ENCODE data around the gene ACACA. TPM values are rescaled to one million over a fixed set of nuclear protein-coding genes. Genes with fewer than 3 reads are reported as not detected.

Gene ACACA
- total and polyA plus RNA-seq, 12 donors, result 18.2 to 112 (median 70.4) TPM

DNA sequence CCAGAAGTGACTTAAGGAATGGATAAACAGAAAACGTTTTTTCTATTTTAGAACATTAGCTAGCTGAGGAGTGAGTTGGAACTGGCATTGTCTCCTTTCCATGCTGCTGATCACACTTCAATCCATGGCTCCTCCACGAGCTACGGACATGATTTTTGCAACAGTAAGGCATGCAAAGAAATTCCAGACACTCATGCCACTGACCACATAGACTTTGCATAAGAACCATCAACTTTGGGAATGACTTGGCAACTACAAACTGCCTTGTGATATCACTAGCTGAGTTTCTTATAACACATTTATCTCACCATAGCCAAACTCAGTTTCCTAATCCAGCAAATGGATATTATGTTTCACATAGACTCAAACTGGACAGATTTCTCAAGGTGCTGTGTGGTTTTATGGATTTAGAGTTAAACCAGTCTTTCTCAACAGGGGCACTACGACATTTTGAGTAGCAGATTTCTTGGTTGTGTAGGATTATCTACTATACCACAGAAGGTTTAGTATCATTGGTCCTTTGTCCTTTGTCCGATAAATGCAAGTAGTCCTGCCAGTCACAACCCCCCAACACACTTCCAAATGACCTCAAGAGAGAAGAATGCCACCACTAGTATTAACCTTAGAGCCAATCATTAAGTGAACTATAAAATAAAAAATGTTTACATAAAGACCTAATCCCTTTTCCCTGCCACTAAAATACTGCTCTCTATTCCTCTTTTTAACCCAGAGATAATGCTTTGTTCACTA is 79.1 kb downstream of the ACACA start:
- TF ChIP-seq POLR2A (IDR thresholded peaks at IDR 0.05) (no peak), CTCF (IDR thresholded peaks at IDR 0.05) (no peak)
- WGBS, 4 donors, result 82 to 88% (median 87%) methylated on average over 5 of the region's 5 CpGs

GRCh38 chr17:37322826-37323561 is 83.6 kb downstream of the ACACA start:
- Histone ChIP-seq H3K27me3 (no peaks in the 10 kb centered on the region), H3K27ac (no peak overlapping the region), H3K4me3 (no peak overlapping the region), H3K9me3 (replicated peaks in 1 of 3) (no peaks in the 10 kb centered on the region), H3K36me3 (replicated peaks in 1 of 2) (no peaks in the 10 kb centered on the region), H3K4me1 (replicated peaks in 1 of 2) (no peaks in the 10 kb centered on the region)
- intact Hi-C loops (cut with DNase I), result no loop called here
- WGBS, 4 donors, result 92 to 97% (median 96%) methylated on average over 6 to 7 of the region's 7 CpGs
- no peak for TF ChIP-seq POLR2A (IDR thresholded peaks at IDR 0.05)
- no peak for TF ChIP-seq CTCF (IDR thresholded peaks at IDR 0.05)
- DNase-seq, result no peak

More for the DNA sequence above, 79.1 kb downstream of the ACACA start:
- peaks cover 0 to 9% of the 10 kb centered on the region in 2 donors for H3K36me3 ChIP-seq (replicated peaks in 1 of 2)
- no peaks in the 10 kb centered on the region for H3K4me1 ChIP-seq (replicated peaks in 1 of 2)
- no peak overlapping the region for H3K4me3 ChIP-seq
- intact Hi-C loops (cut with DNase I), result no loop called here
- no peak overlapping the region for H3K27ac ChIP-seq
- no peaks in the 10 kb centered on the region for H3K9me3 ChIP-seq (replicated peaks in 1 of 3)
- DNase-seq, result no peak
- no peaks in the 10 kb centered on the region for H3K27me3 ChIP-seq

DNA sequence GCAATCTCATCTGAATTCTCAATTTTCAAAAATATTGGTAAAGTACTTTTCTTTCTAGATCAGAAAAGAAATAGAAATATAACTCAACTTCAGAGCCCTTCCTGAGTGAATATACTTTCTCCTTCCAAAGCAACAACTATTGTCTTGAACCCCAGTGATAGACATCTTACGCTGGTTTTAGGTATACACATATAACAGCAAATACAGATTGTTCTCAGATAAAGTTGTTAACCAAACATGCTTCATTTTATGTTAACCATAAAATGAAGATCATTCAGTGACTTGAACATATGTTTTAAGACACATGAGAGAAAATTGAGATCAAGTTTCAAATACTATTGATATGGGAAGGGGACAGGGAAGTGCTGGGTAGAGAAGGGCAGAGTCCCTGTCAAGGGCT is 84.5 kb downstream of the ACACA start:
- Histone ChIP-seq H3K4me3 (no peak overlapping the region), H3K36me3 (replicated peaks in 1 of 2) (no peaks in the 10 kb centered on the region), H3K4me1 (replicated peaks in 1 of 2) (no peaks in the 10 kb centered on the region), H3K27ac (no peak overlapping the region), H3K27me3 (no peaks in the 10 kb centered on the region), H3K9me3 (replicated peaks in 1 of 3) (no peaks in the 10 kb centered on the region)
- intact Hi-C loops (cut with DNase I), result no loop called here
- TF ChIP-seq CTCF (IDR thresholded peaks at IDR 0.05) (no peak), POLR2A (IDR thresholded peaks at IDR 0.05) (no peak)
- DNase-seq, result no peak
- WGBS, 4 donors, result 95 to 100% (median 97%) methylated on average over 1 of the region's 1 CpG

DNA sequence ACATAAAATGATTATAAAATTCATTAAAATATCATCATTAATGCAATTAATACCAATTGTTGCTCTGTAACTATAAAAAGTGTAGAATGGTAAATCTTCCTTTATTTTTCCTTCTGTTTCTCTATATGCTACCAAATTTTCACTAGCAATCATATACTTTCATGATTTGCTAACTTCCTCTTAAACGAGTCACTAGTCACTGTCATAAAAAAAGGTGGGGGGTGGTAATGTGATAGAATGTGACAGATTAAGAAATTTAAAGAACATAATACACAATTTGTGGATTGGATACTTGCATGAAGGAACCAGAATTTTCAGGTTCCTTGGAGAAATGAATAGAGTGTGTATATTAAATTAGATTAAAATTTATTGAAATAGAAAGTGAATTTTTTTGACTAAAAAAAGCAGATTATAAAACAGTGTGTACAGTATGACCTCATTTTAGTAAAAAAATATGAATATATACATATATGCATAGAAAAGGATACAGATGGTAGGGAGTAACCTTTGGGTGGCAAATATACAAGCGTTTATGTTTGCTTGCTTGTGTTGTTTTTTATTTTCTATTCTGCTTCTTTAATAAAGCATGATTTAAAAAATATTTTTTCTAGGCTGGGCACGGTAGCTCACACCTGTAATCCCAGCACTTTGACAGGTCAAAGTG is 87.6 kb downstream of the ACACA start:
- no peak overlapping the region for H3K4me3 ChIP-seq
- DNase-seq, result no peak
- H3K4me1 ChIP-seq (replicated peaks in 1 of 2), result no peaks in the 10 kb centered on the region
- intact Hi-C loops (cut with DNase I), result no loop called here
- no peaks in the 10 kb centered on the region for H3K9me3 ChIP-seq (replicated peaks in 1 of 3)
- no peaks in the 10 kb centered on the region for H3K36me3 ChIP-seq (replicated peaks in 1 of 2)
- H3K27ac ChIP-seq, result no peak overlapping the region
- no peak for TF ChIP-seq POLR2A (IDR thresholded peaks at IDR 0.05)
- TF ChIP-seq CTCF (IDR thresholded peaks at IDR 0.05), result no peak
- no peaks in the 10 kb centered on the region for H3K27me3 ChIP-seq
- WGBS, 4 donors, result 78 to 84% (median 81%) methylated on average over 3 of the region's 3 CpGs

Data from adrenal gland (tissue), 12 donors.